Measurements from ENCODE around the gene DNMT3L.

The DNMT3L gene

DNA sequence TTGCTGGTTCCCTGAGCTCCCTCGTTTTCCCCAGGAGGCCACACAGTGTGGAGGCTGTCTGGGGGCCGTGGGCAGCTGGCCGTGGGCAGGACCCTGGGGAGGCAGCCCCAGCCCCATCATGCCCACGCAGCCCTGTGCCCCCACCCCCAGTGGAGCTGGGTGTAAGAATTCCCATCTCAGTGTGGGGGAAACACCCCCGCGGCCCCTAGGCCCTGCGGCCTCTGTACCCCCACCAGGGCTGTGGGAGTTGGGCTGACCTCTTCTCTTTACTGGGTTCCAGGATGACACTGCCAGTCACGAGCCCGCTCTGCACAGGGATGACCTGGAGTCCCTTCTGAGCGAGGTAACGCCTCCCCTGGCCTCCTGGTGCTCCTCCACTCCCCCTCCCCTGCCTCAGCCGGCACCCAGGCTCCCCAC is 34.4 kb upstream of the DNMT3L start:
- in situ Hi-C loops (cut with MboI; ENCODE audit: low pct_unique_long_range_greater_than_20kb, low sequenced_read_pairs), result no loop called here
- no peak for DNase-seq

DNA sequence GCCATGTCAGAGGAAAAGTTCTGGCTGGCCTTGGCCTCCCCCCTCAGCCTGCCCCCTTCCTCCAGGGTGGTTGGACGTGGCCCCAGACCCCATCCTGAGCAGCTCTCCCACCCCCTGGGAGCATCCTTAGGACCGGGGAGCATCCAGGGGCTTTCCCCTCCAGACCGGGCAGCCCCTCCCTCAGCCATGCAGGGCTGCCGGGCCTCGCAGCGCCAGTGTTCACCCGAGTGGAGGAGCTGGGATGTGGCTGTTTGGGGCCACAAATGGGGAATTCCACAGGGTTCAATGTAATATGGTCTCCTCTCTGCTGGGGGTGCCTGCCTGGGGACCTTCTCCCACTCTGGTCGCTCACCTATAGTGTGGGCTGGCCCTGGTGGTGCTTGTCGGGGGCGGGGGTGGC is 33.9 kb upstream of the DNMT3L start:
- no peak for DNase-seq
- in situ Hi-C loops (cut with MboI; ENCODE audit: low pct_unique_long_range_greater_than_20kb, low sequenced_read_pairs), result no loop called here

DNA sequence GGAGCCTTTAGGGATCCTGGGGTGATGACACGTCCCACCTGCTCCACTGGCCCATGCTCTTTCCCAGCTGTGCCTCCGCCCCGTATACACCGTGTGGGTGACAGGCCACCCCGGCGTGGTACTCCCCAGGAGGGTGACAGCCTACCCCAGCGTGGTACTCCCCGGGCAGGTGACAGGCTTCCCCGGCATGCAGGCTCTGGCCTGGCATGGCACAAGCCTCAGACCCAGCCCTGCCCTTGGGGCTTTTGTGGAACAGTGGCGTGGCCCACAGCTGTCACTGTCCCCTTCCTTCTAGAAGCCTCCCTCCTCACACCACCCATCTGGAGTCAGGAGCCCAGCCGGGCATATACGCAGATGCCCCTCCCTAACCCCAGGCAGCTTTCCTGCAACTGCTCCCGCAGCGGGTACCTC is 33.5 kb upstream of the DNMT3L start:
- no peak for DNase-seq
- in situ Hi-C loops (cut with MboI; ENCODE audit: low pct_unique_long_range_greater_than_20kb, low sequenced_read_pairs), result no loop called here

DNA sequence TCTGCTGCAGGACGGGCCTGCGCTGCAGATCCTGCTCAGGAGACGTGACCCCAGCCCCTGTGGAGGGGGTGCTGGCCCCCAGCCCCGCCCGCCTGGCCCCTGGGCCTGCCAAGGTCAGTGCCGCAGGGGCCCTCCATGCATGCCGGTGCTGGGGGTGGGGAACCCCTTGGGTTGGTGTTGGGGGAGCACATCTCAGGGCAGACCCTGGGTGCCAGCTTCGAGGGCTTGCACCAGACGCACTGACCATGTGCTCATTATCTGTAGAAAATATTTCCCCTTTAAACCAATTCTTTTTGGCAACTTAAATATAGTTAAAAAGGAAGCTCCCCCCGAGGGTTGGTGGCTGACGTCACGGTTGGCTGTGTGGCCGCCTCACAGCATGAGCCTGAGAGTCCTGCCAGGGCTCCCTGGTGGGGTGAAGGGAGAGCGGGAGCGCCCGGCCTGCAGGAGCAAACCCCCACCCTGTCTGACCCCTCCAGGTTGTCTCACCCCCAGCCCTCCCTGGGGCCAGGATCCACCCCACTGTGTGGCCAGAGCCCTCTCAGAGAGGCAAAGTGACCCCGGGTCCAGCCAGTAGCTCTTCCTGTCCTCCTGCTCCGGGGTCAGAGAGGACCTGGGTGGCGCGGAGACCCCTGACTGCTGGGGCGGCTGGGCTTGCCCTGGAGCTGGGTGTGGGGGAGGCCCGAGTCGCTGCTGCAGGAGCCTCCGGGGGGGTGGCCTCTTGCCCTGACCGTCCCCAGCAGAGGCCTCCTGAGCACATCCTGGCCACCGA is 32.9 kb upstream of the DNMT3L start:
- in situ Hi-C loops (cut with MboI; ENCODE audit: low pct_unique_long_range_greater_than_20kb, low sequenced_read_pairs), result no loop called here
- peak; percentile 35 for DNase-seq

DNA sequence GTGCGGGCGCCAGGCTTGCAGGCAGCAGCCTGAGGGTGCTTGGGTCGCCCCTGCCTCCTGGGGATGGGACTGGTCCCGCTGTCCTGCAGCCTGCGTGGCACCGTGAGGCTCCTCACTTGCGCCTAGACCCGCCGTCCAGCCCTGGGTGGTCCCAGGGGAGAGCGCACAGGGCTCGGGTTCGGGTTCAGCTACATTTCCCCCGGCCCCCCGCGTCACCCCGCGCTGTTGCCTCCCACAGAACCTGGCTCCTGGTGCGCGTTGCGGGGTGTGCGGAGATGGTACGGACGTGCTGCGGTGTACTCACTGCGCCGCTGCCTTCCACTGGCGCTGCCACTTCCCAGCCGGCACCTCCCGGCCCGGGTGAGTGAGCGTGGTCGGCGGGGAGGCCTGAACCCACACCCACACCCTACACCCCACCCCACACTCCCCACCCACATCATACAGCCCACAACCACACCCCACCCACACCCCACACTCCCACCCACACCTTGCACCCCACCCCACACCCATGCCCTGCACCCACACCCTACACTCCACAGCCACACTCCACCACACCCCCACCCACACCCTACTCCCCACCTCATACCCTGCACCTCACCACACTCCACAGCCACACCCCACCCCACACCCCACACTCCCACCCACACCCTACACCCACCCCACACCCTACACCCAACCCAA is 32.0 kb upstream of the DNMT3L start:
- DNase-seq, result no peak
- in situ Hi-C loops (cut with MboI; ENCODE audit: low pct_unique_long_range_greater_than_20kb, low sequenced_read_pairs), result no loop called here

DNA sequence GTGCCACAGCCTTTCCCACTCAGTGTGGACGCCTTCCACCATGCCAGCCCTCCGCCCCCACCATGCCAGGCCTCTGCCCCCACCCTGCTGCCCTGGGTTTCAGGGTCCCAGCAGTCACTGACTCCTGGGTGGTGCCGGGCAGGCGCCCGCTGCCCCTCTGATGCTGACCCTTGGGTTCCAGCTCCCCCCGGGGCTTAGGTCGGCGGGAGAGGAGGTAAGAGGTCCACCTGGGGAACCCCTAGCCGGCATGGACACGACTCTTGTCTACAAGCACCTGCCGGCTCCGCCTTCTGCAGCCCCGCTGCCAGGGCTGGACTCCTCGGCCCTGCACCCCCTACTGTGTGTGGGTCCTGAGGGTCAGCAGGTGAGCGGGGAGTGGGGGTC is 31.1 kb upstream of the DNMT3L start:
- in situ Hi-C loops (cut with MboI; ENCODE audit: low pct_unique_long_range_greater_than_20kb, low sequenced_read_pairs), result no loop called here
- DNase-seq, result no peak

DNA sequence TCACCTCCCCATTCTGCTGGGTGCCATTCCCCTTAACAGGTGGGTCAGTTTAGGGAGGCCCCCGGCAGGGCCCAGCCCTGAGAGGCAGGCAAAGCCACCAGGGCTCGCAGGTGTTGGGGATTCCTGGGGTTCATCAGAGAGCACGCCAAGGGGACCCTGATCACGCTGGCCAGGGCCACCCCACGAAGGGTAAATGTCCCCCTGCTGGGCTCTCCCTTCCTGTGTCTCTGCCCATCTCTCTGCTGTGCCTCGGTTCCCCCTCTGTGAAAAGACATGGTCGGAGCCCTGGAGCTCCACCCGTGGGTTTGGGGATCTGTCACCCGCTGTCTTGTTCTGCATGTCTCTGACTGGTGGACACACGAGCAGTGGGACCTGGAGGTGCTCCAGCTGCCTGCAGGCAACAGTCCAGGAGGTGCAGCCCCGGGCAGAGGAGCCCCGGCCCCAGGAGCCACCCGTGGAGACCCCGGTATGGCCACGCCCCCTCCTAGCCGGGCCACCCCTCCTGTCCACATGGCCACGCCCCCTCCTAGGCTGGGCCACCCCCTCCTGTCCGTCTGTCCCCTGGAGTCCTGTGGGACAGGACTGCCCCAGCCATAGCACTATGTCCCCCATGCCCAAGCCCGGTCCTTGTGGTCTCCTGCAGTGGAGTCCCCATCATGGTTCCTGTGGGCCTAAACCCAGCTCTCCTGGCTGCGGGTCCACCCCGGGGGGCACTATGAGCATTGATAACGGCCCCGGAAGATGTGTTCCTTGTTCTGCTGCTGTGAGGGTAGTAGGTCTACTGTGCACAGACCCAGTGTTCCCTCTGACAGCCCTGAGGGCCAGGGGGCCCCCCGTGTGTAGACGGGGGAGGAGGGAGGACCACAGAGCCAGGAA is 30.5 kb upstream of the DNMT3L start:
- no peak for DNase-seq
- in situ Hi-C loops (cut with MboI; ENCODE audit: low pct_unique_long_range_greater_than_20kb, low sequenced_read_pairs), result no loop called here

DNA sequence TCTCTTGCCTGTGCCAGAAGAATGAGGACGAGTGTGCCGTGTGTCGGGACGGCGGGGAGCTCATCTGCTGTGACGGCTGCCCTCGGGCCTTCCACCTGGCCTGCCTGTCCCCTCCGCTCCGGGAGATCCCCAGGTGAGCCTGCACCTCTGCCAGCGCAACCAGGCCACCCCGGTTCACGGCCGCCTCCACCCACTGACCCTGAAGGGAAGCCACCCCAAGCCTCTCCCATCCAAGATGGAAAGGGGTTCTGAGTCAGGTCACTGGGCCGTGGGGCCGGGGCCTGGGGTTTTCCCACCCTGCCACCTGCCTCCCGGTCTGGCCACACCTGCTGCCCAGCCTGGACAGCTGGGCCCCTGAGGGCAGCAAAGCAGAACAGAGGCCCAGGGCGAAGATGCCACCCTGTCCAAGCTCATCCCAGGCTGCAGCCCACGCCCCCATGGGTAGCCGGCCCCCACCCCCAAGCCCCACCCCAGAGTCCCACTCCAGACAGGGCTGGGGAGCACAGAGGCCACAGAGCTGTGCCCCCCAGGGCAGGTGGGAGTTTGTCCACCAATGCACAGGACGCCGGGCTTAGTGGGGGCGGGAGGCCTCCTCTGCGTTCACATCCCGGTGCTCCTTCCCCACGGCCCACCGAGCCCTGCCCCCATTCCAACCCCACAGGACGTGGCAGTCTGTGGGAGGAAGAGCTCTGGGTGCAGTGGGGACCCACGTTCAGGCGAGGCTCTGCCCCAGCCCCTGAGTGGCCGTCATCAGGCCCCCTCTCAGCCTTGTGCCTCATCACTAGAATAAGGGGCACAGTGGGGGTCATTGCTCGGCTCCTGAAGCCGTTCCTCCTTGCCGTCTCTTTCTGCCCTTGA is 29.6 kb upstream of the DNMT3L start:
- in situ Hi-C loops (cut with MboI; ENCODE audit: low pct_unique_long_range_greater_than_20kb, low sequenced_read_pairs), result no loop called here
- DNase-seq, result no peak

DNA sequence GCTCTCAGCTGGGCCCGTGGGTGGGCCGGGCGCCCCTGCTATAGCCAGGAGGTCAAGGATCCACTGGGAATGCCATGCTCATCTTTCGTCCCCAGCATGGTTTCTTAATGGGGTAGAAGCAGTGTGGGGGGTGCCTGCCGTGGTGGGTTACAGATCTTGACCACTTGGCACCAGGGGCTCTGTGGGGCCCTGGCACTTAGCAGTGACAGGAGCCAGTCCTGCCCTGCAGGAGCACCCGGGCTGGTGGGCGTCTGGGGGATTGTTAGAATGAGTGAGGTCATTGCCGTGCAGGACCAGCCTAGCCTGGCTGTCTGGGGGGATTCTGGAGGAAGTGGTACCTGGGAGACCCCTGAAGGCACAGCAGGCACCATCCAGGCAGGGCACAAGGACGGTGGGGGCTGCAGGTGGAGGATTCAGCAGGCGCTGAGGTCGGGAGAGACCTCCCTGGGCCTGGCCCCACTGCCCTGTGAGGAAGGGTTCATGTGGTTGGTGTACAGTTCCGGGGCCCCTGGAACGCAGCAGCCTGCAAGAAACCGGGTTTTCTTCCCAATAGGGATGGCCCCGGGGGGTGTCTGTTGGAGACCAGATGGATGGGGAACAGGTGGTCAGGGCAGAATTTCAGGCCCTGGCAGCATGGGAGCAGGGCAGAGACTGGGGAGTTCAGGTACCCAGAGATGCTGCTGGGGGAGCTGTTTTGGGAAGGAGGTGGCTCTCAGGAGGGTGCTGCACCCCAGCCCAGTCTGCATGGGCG is 28.8 kb upstream of the DNMT3L start:
- no peak for DNase-seq
- in situ Hi-C loops (cut with MboI; ENCODE audit: low pct_unique_long_range_greater_than_20kb, low sequenced_read_pairs), result no loop called here

DNA sequence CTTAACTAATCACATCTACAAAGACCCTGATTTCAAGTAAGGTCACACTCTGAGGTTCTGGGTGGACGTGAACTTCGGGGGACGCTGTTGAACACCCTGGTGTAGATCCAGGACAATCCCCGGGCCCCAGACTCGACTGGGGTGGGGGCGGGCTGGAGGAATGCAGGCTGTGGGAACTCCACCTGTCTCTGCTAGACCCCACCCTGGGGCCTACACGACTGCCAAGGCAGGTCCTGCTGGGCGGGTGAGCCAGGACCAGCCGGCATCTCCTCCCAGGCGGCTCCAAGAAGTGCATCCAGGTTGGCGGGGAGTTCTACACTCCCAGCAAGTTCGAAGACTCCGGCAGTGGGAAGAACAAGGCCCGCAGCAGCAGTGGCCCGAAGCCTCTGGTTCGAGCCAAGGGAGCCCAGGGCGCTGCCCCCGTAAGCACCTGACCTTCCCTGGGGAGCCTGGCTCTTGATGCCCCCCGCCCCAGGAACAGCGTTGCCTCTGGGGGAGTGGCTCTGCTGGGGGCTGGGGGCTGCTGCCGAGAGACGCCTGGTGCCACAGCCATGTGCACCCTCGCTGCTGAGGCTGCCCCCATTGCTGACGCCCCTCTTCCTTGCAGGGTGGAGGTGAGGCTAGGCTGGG is 27.8 kb upstream of the DNMT3L start:
- in situ Hi-C loops (cut with MboI; ENCODE audit: low pct_unique_long_range_greater_than_20kb, low sequenced_read_pairs), result no loop called here
- DNase-seq, result no peak

DNA sequence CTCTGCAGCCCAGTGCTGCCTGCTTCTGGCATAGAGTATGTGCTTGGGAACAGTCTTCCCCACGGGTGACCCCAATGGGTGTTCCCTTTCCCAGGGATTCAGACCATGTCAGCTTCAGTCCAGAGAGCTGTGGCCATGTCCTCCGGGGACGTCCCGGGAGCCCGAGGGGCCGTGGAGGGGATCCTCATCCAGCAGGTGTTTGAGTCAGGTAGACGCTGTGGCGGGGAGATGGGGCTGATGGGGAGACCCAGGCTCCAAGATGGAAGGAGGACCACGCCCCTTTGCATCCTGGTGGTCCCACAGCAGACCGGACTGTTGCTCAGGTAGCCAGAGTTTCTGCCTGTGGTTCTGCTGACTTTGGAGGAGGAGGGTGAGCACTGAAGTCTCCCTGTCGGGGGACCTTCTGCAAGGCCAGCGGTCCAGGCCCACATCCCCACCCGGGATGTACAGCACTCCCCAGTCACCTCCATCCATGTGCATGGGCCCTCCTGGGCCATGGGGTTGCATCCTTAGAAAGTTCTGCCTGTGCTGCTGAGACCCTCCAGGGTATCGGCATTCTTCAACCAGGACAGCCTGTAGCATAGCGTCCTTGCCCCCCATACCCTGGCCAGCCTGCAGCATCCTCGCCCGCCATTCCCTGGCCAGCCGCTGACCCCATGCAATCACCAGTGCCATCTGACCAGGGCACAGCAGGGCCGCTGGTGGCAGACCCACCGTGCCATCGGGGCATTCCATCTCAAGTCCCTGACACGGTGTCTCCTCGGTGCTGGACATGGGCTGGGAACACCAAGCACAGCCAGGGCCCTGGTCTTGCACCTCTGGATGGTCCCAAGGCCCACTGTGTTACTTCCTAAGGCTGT is 26.8 kb upstream of the DNMT3L start:
- in situ Hi-C loops (cut with MboI; ENCODE audit: low pct_unique_long_range_greater_than_20kb, low sequenced_read_pairs), result no loop called here
- no peak for DNase-seq

DNA sequence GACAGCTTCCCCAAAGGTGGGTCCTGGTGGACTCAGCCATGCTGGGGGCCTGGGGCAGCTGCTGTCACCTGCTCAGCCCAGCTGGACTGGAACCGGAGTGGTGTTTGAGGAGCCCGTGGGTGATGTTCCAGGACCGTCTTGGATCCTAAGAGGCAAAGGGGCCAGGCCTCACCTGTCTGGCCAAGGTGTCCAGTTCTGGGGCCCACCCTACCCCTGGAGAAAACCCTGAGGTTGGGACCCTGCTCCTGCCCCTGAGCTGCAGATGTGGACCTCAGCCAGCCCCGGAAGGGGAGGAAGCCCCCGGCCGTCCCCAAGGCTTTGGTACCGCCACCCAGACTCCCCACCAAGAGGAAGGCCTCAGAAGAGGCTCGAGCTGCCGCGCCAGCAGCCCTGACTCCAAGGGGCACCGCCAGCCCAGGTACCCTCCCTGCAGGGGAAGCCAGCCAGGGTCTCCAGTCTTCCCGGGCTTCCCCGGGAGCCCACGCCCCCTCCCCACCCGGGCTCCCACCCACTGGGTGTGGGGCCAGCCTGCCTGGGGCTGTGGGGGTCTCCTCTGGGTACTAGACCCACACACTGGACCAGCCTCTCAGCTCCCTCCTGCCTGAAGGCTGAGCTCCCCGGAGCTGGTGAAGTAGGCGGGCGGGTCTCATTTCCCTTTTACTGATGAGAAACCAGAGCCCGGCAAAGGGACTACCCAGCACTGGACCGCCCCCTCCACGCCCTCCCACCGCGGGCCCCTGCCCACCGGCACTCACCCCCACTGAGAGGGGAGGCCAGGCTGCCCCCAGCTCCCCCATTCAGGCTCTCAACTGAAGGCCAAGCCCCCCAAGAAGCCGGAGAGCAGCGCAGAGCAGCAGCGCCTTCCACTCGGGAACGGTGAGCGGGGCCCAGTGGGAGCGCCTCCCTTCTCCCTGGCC is 25.3 kb upstream of the DNMT3L start:
- in situ Hi-C loops (cut with MboI; ENCODE audit: low pct_unique_long_range_greater_than_20kb, low sequenced_read_pairs), result no loop called here
- no peak for DNase-seq

DNA sequence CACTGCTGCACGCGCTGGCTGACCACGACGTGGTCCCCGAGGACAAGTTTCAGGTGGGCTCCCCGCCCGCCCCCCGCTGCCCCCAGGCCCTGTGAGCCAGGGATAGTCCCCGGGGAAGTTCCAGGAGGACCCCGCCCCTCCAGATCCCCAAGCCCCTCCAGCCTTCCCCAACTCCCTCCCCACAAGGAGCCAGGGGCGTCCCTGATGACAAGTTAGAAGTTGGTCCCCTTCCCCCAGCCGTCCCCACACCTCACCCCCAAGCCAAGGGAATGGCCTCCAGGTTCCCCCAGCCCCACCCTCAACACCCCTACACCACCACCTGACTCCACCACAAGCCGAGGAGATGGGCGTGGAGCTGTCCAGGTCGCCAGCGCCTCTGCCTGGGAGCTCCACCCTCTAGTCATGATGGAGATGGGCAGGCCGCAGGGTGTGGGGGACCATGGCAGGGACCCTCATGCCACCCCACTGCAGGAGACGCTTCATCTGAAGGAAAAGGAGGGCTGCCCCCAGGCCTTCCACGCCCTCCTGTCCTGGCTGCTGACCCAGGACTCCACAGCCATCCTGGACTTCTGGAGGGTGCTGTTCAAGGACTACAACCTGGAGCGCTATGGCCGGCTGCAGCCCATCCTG is 24.5 kb upstream of the DNMT3L start:
- DNase-seq, result no peak

DNA sequence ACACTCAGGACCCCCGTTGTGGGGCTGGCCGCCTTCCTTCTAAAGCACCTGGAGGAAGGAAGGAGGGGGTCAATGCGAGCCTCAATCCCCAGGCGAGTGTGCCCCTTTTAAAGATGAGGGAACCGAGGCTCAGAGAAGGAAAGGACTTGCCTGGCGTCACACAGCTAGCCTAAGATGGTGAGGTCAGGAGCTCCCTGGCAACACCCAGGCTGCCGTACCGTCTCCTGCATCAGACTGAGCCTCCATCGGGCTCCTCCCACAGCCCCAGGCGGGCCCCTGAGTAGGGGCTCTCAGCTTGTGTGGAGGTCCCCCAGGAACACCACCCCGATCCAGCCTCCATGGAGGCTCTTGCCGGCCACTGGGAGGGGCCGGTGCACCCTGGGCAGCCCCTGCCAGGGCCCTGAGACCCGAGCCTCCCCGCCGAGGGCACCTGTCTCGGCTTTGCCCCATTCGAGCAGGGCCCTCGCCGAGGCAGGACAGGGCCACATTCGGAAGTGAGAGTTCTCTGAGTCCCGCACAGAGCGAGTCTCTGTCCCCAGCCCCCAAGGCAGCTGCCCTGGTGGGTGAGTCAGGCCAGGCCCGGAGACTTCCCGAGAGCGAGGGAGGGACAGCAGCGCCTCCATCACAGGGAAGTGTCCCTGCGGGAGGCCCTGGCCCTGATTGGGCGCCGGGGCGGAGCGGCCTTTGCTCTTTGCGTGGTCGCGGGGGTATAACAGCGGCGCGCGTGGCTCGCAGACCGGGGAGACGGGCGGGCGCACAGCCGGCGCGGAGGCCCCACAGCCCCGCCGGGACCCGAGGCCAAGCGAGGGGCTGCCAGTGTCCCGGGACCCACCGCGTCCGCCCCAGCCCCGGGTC is 23.7 kb upstream of the DNMT3L start, which contains the start of gene AIRE:
AIRE (plus strand) TSS at position 739 of the 855 bp plus-strand sequence. CDS start 131 bp downstream, outside the sequence.
- no peak for DNase-seq
- in situ Hi-C loops (cut with MboI; ENCODE audit: low pct_unique_long_range_greater_than_20kb, low sequenced_read_pairs), result no loop called here

More for the DNA sequence above, 24.5 kb upstream of the DNMT3L start:
- in situ Hi-C loops (cut with MboI; ENCODE audit: low pct_unique_long_range_greater_than_20kb, low sequenced_read_pairs), result no loop called here

DNA sequence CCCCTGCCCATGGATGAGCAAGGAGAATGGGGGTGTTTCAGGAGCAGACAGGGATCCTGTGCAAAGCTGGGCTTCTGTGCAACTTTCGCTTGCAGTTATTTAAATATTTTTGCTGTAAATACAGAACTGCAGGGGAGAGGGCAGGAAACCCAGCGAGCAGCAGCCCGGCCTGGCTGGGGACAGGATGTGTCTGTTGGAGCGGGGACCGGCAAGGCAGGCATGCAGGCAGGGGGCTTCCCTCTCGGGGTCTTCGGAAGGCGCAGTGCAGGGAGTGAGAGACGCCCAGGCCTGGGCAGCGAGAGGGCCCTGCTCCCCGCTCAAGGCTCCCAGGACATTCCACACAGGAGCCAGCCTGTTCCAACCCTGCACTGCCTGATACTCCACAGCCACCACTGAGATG is 22.3 kb upstream of the DNMT3L start:
- in situ Hi-C loops (cut with MboI; ENCODE audit: low pct_unique_long_range_greater_than_20kb, low sequenced_read_pairs), result no loop called here
- no peak for DNase-seq

Data from KBM-7 (cell line).